ENCODE measurements around the gene SOS2. TPM values are rescaled to one million over a fixed set of nuclear protein-coding genes. Genes with fewer than 3 reads are reported as not detected.
A peak's percentile ranks its signal among the peaks of the same experiment; 100 is the strongest.

The SOS2 gene
- total and polyA plus RNA-seq, 3 experiments from 2014 or later, result 16.5 to 20.2 (median 18.4) TPM

GRCh38 chr14:50099335-50099734, 132.0 kb downstream of the SOS2 start:
- H3K4me3 ChIP-seq (ENCODE audit: low read length), result no peak overlapping the region
- H3K27ac ChIP-seq (ENCODE audit: low read depth, low read length), result no peak overlapping the region
- no peaks in the 10 kb centered on the region for H3K36me3 ChIP-seq (ENCODE audit: insufficient read depth, low read length)
- H3K27me3 ChIP-seq (ENCODE audit: insufficient read depth, low read length, poor library complexity, severe bottlenecking), result no peaks in the 10 kb centered on the region
- Mint-ChIP-seq H3K27me3 (no peaks in the 10 kb centered on the region), H3K4me3 (peak overlapping the region in 1 of 7 donors; percentile 37), H3K4me1 (peaks cover 48 to 66% (median 66%) of the 10 kb centered on the region in 3 donors), H3K36me3 (peaks cover 0 to 7% (median 1%) of the 10 kb centered on the region in 3 donors), H3K27ac (peak overlapping the region; percentile 3 to 94 (median 78)), H3K9me3 (no peaks in the 10 kb centered on the region)
- no peaks in the 10 kb centered on the region for H3K9me3 ChIP-seq (ENCODE audit: low read length)
- no peak for DNase-seq
- POLR2A ChIA-PET, result no interaction called here
- peaks cover 68% of the 10 kb centered on the region for H3K4me1 ChIP-seq (ENCODE audit: insufficient read depth, low read length)
- CTCF ChIA-PET, result interaction anchor here (0.6 to 1.7 kb wide), 5 partner anchors 12 to 247 kb away, joined by 3 to 7 read pairs (median 4); no protein-coding TSS in a partner anchor

DNA sequence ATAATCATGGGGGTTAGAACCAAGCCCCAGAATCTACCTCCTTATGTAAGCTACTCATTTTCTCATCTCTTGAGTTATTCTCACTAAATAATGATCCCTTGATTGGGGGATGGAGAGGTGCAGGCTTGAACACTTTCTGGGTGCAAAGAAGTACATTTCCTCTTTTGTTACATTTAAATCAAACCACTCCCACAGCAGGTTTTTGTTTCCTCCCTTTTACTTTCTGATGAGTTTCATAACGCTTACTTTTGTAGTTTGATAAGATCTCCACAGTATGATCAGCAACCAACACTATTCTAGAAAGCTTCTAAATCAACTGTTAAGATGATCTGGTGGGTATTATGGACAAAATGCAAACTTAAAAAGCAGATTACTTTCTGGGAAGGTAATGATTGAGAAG, 135.5 kb downstream of the SOS2 start:
- Mint-ChIP-seq H3K27ac (peak overlapping the region; percentile 20 to 96 (median 88)), H3K36me3 (peaks cover 0 to 9% (median 2%) of the 10 kb centered on the region in 3 donors), H3K4me1 (peaks cover 52 to 67% (median 65%) of the 10 kb centered on the region in 3 donors), H3K9me3 (no peaks in the 10 kb centered on the region), H3K4me3 (peak overlapping the region; percentile 2 to 66 (median 62)), H3K27me3 (peaks cover 0 to 1% of the 10 kb centered on the region in 2 donors)
- Histone ChIP-seq H3K27me3 (ENCODE audit: insufficient read depth, low read length, poor library complexity, severe bottlenecking) (no peaks in the 10 kb centered on the region), H3K9me3 (ENCODE audit: low read length) (no peaks in the 10 kb centered on the region), H3K4me3 (ENCODE audit: low read length) (peak overlapping the region; percentile 39), H3K27ac (ENCODE audit: low read depth, low read length) (no peak overlapping the region), H3K4me1 (ENCODE audit: insufficient read depth, low read length) (peaks cover 70% of the 10 kb centered on the region), H3K36me3 (ENCODE audit: insufficient read depth, low read length) (no peaks in the 10 kb centered on the region)
- peak in 2 of 5 donors; percentile 43 to 57 for DNase-seq
- ChIA-PET POLR2A (interaction anchor here (0.5 to 1.5 kb wide), 6 partner anchors 9 to 234 kb away, joined by 3 to 10 read pairs (median 4); no protein-coding TSS in a partner anchor), CTCF (interaction anchor here (0.7 to 2.9 kb wide), 7 partner anchors 9 to 229 kb away, joined by 3 to 17 read pairs (median 4); no protein-coding TSS in a partner anchor)

GRCh38 chr14:50094056-50094755, 137.2 kb downstream of the SOS2 start:
- POLR2A ChIA-PET, result no interaction called here
- H3K36me3 Mint-ChIP-seq, result peaks cover 0 to 5% (median 3%) of the 10 kb centered on the region in 3 donors
- H3K4me1 ChIP-seq (ENCODE audit: insufficient read depth, low read length), result peaks cover 63% of the 10 kb centered on the region

DNA sequence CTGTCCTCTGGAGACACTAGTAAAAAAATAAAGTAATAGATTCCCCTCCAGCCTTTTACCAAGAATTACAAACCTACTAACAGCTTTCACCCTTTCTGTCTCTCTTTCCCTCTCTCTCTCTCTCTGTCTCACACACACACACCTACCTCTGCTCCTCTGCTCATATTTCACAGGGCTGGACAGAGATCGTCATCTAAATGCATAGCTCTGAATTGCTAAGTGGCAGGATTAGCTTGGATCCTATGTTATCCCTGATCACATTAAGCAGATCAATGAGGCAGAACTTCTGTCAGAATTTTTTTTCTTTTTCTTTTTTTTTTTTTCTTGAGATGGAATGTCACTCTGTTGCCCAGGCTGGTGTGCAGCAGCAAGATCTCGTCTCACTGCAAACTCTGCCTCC, 137.9 kb downstream of the SOS2 start:
- Histone ChIP-seq H3K27me3 (ENCODE audit: insufficient read depth, low read length, poor library complexity, severe bottlenecking) (no peaks in the 10 kb centered on the region), H3K9me3 (ENCODE audit: low read length) (no peaks in the 10 kb centered on the region), H3K4me1 (ENCODE audit: insufficient read depth, low read length) (peaks cover 67% of the 10 kb centered on the region), H3K27ac (ENCODE audit: low read depth, low read length) (no peak overlapping the region), H3K4me3 (ENCODE audit: low read length) (no peak overlapping the region), H3K36me3 (ENCODE audit: insufficient read depth, low read length) (no peaks in the 10 kb centered on the region)
- DNase-seq, result no peak
- peaks cover 0 to 5% (median 3%) of the 10 kb centered on the region in 3 donors for H3K36me3 Mint-ChIP-seq
- peaks cover 0 to 1% of the 10 kb centered on the region in 2 donors for H3K27me3 Mint-ChIP-seq
- H3K9me3 Mint-ChIP-seq, result no peaks in the 10 kb centered on the region
- peak overlapping the region in 6 of 8 donors; percentile 4 to 77 (median 70) for H3K27ac Mint-ChIP-seq
- H3K4me1 Mint-ChIP-seq, result peaks cover 46 to 63% (median 59%) of the 10 kb centered on the region in 3 donors
- H3K4me3 Mint-ChIP-seq, result no peak overlapping the region
- CTCF ChIA-PET, result interaction anchor here (0.9 to 10.1 kb wide), 7 partner anchors 8 to 230 kb away, joined by 3 to 89 read pairs (median 4); no protein-coding TSS in a partner anchor
- POLR2A ChIA-PET, result interaction anchor here (0.9 kb wide), 1 partner anchor 90 kb away, joined by 4 read pairs; no protein-coding TSS in a partner anchor

More at GRCh38 chr14:50094056-50094755, 137.2 kb downstream of the SOS2 start:
- no peak for DNase-seq
- Histone ChIP-seq H3K27ac (ENCODE audit: low read depth, low read length) (no peak overlapping the region), H3K9me3 (ENCODE audit: low read length) (no peaks in the 10 kb centered on the region), H3K36me3 (ENCODE audit: insufficient read depth, low read length) (no peaks in the 10 kb centered on the region), H3K4me3 (ENCODE audit: low read length) (no peak overlapping the region), H3K27me3 (ENCODE audit: insufficient read depth, low read length, poor library complexity, severe bottlenecking) (no peaks in the 10 kb centered on the region)
- CTCF ChIA-PET, result interaction anchor here (0.9 to 10.1 kb wide), 7 partner anchors 8 to 231 kb away, joined by 3 to 89 read pairs (median 4); no protein-coding TSS in a partner anchor
- Mint-ChIP-seq H3K9me3 (no peaks in the 10 kb centered on the region), H3K4me1 (peaks cover 44 to 59% (median 58%) of the 10 kb centered on the region in 3 donors), H3K27ac (peak overlapping the region in 4 of 8 donors; percentile 28 to 87 (median 50)), H3K4me3 (no peak overlapping the region), H3K27me3 (peaks cover 0 to 1% of the 10 kb centered on the region in 2 donors)

DNA sequence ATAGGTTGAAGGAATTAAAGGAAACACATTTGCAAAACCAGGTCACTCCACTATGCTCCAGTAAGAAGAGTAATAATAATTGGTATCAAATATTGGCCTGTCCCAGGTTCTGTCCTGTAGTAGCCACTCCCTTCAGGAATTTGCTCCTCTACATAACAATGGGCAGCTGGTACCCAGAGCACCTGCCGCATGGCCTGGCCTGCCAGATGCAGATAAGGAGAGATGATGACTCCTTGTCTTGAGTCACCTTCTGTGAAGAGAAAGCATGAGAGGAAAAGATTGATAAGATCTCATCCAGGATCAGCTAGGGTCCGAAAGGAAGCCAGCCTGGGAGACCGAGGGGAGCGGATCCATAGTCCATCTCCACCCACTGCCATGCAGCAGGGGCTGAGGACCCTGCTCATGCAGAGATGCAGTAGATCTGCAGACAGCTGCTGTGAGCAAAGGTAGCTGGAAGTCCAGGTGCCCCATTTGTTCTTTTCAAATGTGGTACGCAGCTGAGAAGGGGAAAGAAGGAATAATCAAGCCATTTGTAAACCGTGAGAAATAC, 139.3 kb downstream of the SOS2 start:
- H3K4me3 Mint-ChIP-seq, result no peak overlapping the region
- POLR2A ChIA-PET, result no interaction called here
- H3K27ac ChIP-seq (ENCODE audit: low read depth, low read length), result no peak overlapping the region
- H3K4me1 ChIP-seq (ENCODE audit: insufficient read depth, low read length), result peaks cover 75% of the 10 kb centered on the region
- peaks cover 3 to 5% (median 4%) of the 10 kb centered on the region in 3 donors for H3K36me3 Mint-ChIP-seq
- H3K27me3 ChIP-seq (ENCODE audit: insufficient read depth, low read length, poor library complexity, severe bottlenecking), result no peaks in the 10 kb centered on the region
- H3K27ac Mint-ChIP-seq, result peak overlapping the region in 5 of 8 donors; percentile 15 to 69 (median 34)
- H3K9me3 Mint-ChIP-seq, result no peaks in the 10 kb centered on the region
- CTCF ChIA-PET, result interaction anchor here (2.1 to 10.1 kb wide), 3 partner anchors 30 to 229 kb away, joined by 7 to 89 read pairs (median 7); no protein-coding TSS in a partner anchor
- no peak for DNase-seq
- H3K4me3 ChIP-seq (ENCODE audit: low read length), result no peak overlapping the region
- H3K27me3 Mint-ChIP-seq, result peaks cover 0 to 1% of the 10 kb centered on the region in 2 donors
- H3K9me3 ChIP-seq (ENCODE audit: low read length), result no peaks in the 10 kb centered on the region
- H3K4me1 Mint-ChIP-seq, result peaks cover 57 to 72% (median 65%) of the 10 kb centered on the region in 3 donors
- no peaks in the 10 kb centered on the region for H3K36me3 ChIP-seq (ENCODE audit: insufficient read depth, low read length)

GRCh38 chr14:50091240-50091913, 140.0 kb downstream of the SOS2 start:
- Histone ChIP-seq H3K27ac (ENCODE audit: low read depth, low read length) (no peak overlapping the region), H3K27me3 (ENCODE audit: insufficient read depth, low read length, poor library complexity, severe bottlenecking) (no peaks in the 10 kb centered on the region), H3K9me3 (ENCODE audit: low read length) (no peaks in the 10 kb centered on the region), H3K4me3 (ENCODE audit: low read length) (no peak overlapping the region), H3K36me3 (ENCODE audit: insufficient read depth, low read length) (no peaks in the 10 kb centered on the region), H3K4me1 (ENCODE audit: insufficient read depth, low read length) (peaks cover 75% of the 10 kb centered on the region)
- peak in 1 of 5 donors; percentile 38 for DNase-seq
- ChIA-PET CTCF (interaction anchor here (0.6 to 10.1 kb wide), 4 partner anchors 29 to 228 kb away, joined by 3 to 89 read pairs (median 7); no protein-coding TSS in a partner anchor), POLR2A (interaction anchor here (0.6 kb wide), 1 partner anchor 13 kb away, joined by 4 read pairs; no protein-coding TSS in a partner anchor)
- H3K4me1 Mint-ChIP-seq, result peaks cover 53 to 70% (median 65%) of the 10 kb centered on the region in 3 donors
- no peaks in the 10 kb centered on the region for H3K9me3 Mint-ChIP-seq
- H3K27me3 Mint-ChIP-seq, result peaks cover 0 to 1% of the 10 kb centered on the region in 2 donors
- peak overlapping the region in 4 of 8 donors; percentile 34 to 73 (median 50) for H3K27ac Mint-ChIP-seq
- H3K4me3 Mint-ChIP-seq, result no peak overlapping the region
- peaks cover 3 to 5% (median 4%) of the 10 kb centered on the region in 3 donors for H3K36me3 Mint-ChIP-seq

DNA sequence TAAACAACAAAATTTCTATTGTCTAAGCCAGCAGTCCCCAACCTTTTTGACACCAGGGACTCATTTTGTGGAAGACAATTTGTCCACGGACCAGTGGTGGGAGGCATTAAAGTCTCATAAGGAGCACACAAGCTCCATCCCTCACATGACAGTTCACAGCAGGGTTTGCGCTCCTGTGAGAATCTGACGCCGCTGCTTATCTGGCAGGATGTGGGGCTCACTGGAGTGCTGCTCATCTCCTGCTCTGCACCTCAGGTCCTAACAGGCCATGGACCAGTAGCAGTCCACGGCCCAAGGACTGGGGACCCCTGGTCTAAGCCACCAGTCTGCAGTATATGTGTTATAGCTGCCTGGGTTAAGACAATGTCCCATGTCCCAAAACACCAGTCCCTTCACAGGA, 142.2 kb downstream of the SOS2 start:
- no peak overlapping the region for H3K27ac ChIP-seq (ENCODE audit: low read depth, low read length)

More for the DNA sequence above, 142.2 kb downstream of the SOS2 start:
- Mint-ChIP-seq H3K27ac (peak overlapping the region; percentile 9 to 97 (median 76)), H3K27me3 (peaks cover 0 to 1% of the 10 kb centered on the region in 2 donors), H3K36me3 (peaks cover 3 to 5% (median 4%) of the 10 kb centered on the region in 3 donors), H3K4me3 (peak overlapping the region in 3 of 7 donors; percentile 8 to 41 (median 28)), H3K9me3 (no peaks in the 10 kb centered on the region), H3K4me1 (peaks cover 62 to 75% (median 70%) of the 10 kb centered on the region in 3 donors)
- Histone ChIP-seq H3K27me3 (ENCODE audit: insufficient read depth, low read length, poor library complexity, severe bottlenecking) (no peaks in the 10 kb centered on the region), H3K4me1 (ENCODE audit: insufficient read depth, low read length) (peaks cover 81% of the 10 kb centered on the region), H3K9me3 (ENCODE audit: low read length) (no peaks in the 10 kb centered on the region), H3K36me3 (ENCODE audit: insufficient read depth, low read length) (no peaks in the 10 kb centered on the region), H3K4me3 (ENCODE audit: low read length) (no peak overlapping the region)
- ChIA-PET POLR2A (interaction anchor here (2.5 kb wide), 1 partner anchor 227 kb away, joined by 7 read pairs; no protein-coding TSS in a partner anchor), CTCF (interaction anchor here (1.0 to 10.1 kb wide), 7 partner anchors 15 to 236 kb away, joined by 3 to 89 read pairs (median 7); no protein-coding TSS in a partner anchor)
- peak in 1 of 5 donors; percentile 38 for DNase-seq

All from CD8-positive, alpha-beta memory T cell (primary cell).